Suprapubic skin (tissue), 4 donors: ENCODE measurements around the gene CELA1.

Source experiments
- CTCF ChIP-seq, 2 donors: fragments of 200-600 bp in 1 of 2; fragments of 450-650 bp in 1 of 2; sonication (generic) in 1 of 2; IDR thresholded peaks; one replicate each; pipeline ENCODE4 v1.5.1; 2016 to 2019; ENCODE audit warnings: antibody characterized with exemption in 2 of 2, mild to moderate bottlenecking in 1 of 2, moderate library complexity in 1 of 2
- POLR2A ChIP-seq, 2 donors: fragments of 450-650 bp; IDR thresholded peaks; one replicate each; pipeline ENCODE4 v1.6.1; 2017; ENCODE audit warnings: antibody characterized with exemption in 2 of 2, mild to moderate bottlenecking in 2 of 2, moderate library complexity in 2 of 2
- POLR2AphosphoS5 ChIP-seq, 3 donors: sonication (generic); formaldehyde crosslinking; IDR thresholded peaks; one replicate each; pipeline ENCODE4 v1.6.1; 2017; ENCODE audit warnings: antibody characterized with exemption in 3 of 3

GRCh38 chr12:51349026-51349425 is 2.5 kb upstream of the CELA1 start:
- TF ChIP-seq POLR2AphosphoS5 (IDR thresholded peaks at IDR 0.05) (no peak), CTCF (IDR thresholded peaks at IDR 0.05) (no peak), POLR2A (IDR thresholded peaks at IDR 0.05) (no peak)
